ENCODE results near the gene MBD4. TPM values are rescaled to one million over a fixed set of nuclear protein-coding genes. Genes with fewer than 3 reads are reported as not detected.

MBD4 gene
- total RNA-seq, 1 experiment from 2014 or later, result 15.7 TPM

DNA sequence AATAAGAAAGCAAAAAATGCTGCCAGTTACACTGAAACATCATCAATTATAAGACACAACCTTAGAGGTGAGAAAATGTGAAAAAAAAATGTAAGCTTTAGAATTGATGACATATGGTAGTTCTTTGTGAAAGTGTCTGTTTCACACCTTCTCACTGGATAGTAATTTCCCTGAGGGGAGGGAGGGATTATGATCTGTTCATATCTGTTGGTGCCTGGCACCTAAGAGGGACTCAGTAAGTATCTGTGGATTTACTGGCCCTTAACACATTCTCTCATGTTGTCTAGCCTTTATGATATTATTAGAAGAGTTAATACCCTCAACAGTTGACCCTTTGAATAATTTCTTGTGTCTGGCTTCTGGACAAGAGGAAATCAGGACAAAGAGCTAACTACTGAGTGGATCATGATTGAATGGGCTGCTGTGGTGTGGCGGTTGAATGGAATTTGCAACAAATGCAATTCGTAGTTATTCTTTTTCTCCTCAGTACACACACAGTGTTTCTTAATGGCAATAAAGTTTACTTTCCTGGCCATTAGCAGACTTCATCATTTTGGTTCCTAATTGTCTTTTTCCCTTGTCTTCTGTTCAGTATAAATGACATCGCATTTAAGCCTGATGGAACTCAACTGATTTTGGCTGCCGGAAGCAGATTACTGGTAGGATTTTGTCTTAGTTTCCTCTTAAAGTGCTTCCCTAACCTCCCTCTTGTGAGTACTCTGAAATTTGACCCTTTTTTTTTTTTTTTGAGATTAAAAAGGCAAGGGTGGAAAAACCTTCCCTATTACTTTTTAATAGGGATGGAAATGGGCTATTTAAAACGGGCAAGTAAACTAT is 9.7 kb upstream of the MBD4 start:
- no peaks in the 10 kb centered on the region for H3K4me1 ChIP-seq (ENCODE audit: control insufficient read depth in 1 of 2, insufficient read depth in 2 of 2, low read length in 2 of 2)
- H3K9me3 ChIP-seq (ENCODE audit: control insufficient read depth in 1 of 2, insufficient read depth in 1 of 2, low read depth in 1 of 2, low read length in 2 of 2), result no peaks in the 10 kb centered on the region
- intact Hi-C loops (cut with micrococcal nuclease), result no loop called here
- ChIA-PET RAD21 (ENCODE audit: low non-redundant PET in 1 of 2, low total read pairs in 2 of 2, uncharacterized antibody in 2 of 2, unreplicated experiment in 2 of 2) (no interaction called here), CTCF (no interaction called here), POLR2A (interaction anchor here (0.9 to 1.8 kb wide), 2 partner anchors 10 kb away, joined by 3 to 5 read pairs; partner anchors contain the start of genes IFT122 and MBD4)
- H3K4me2 ChIP-seq (ENCODE audit: low read length), result no peak overlapping the region
- no peaks in the 10 kb centered on the region for H4K20me1 ChIP-seq (ENCODE audit: insufficient read depth)
- BruUV-seq (replicated peaks), result no TSS peak
- DNase-seq (ENCODE audit: low read depth, low spot score), result no peak
- no peaks in the 10 kb centered on the region for H3K9me2 ChIP-seq (ENCODE audit: insufficient read depth)
- no peak overlapping the region for H3K4me3 ChIP-seq (replicated peaks in 1 of 2; ENCODE audit: low read depth in 1 of 2, low read length in 2 of 2)
- no peaks in the 10 kb centered on the region; a peak in 1 of 4 replicates for H3K36me3 ChIP-seq (ENCODE audit: control insufficient read depth in 1 of 2, insufficient read depth in 2 of 2, low read length in 2 of 2)
- no peak overlapping the region for H3K27ac ChIP-seq (ENCODE audit: low read depth, low read length)
- H3K27me3 ChIP-seq (ENCODE audit: insufficient read depth, low read length), result no peaks in the 10 kb centered on the region
- ATAC-seq, result no peak
- 0 out of 2 replicates have a peak, but pooled peaks cover 3% of the 10 kb centered on the region for H3K79me2 ChIP-seq (ENCODE audit: insufficient read depth, low read length)
- H3K9ac ChIP-seq (ENCODE audit: low read length), result no peak overlapping the region
- TF ChIP-seq, protein P1, sequence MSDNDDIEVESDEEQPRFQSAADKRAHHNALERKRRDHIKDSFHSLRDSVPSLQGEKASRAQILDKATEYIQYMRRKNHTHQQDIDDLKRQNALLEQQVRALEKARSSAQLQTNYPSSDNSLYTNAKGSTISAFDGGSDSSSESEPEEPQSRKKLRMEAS (IDR thresholded peaks at IDR 0.05), result no peak
- TF ChIP-seq EGR1 (IDR thresholded peaks at IDR 0.05; ENCODE audit: low read depth) (no peak), JUND (IDR thresholded peaks at IDR 0.05) (no peak), SIN3A (IDR thresholded peaks at IDR 0.05; ENCODE audit: low read depth) (no peak), YY1 (IDR thresholded peaks at IDR 0.05; ENCODE audit: extremely low read depth, insufficient replicate concordance, low read depth, low read length) (no peak), SP1 (IDR thresholded peaks at IDR 0.05; ENCODE audit: low read depth) (no peak), EZH2 (IDR thresholded peaks at IDR 0.05) (no peak), RAD21 (IDR thresholded peaks at IDR 0.05; ENCODE audit: low read depth) (no peak), TCF7L2 (IDR thresholded peaks at IDR 0.05; ENCODE audit: borderline replicate concordance, extremely low read depth, insufficient read depth, insufficient read length) (no peak), ZFX (IDR thresholded peaks at IDR 0.05) (no peak), CBX3 (IDR thresholded peaks at IDR 0.05; ENCODE audit: low read depth) (no peak), CEBPB (IDR thresholded peaks at IDR 0.05; ENCODE audit: low read depth) (no peak), FOSL1 (IDR thresholded peaks at IDR 0.05; ENCODE audit: low read depth) (no peak)
- TF ChIP-seq, protein P2, sequence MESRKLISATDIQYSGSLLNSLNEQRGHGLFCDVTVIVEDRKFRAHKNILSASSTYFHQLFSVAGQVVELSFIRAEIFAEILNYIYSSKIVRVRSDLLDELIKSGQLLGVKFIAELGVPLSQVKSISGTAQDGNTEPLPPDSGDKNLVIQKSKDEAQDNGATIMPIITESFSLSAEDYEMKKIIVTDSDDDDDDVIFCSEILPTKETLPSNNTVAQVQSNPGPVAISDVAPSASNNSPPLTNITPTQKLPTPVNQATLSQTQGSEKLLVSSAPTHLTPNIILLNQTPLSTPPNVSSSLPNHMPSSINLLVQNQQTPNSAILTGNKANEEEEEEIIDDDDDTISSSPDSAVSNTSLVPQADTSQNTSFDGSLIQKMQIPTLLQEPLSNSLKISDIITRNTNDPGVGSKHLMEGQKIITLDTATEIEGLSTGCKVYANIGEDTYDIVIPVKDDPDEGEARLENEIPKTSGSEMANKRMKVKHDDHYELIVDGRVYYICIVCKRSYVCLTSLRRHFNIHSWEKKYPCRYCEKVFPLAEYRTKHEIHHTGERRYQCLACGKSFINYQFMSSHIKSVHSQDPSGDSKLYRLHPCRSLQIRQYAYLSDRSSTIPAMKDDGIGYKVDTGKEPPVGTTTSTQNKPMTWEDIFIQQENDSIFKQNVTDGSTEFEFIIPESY (IDR thresholded peaks at IDR 0.05; ENCODE audit: extremely low read depth, insufficient replicate concordance, low read length), result no peak
- TF ChIP-seq, protein P3, sequence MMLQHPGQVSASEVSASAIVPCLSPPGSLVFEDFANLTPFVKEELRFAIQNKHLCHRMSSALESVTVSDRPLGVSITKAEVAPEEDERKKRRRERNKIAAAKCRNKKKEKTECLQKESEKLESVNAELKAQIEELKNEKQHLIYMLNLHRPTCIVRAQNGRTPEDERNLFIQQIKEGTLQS (IDR thresholded peaks at IDR 0.05), result no peak
- TF ChIP-seq, protein P4, sequence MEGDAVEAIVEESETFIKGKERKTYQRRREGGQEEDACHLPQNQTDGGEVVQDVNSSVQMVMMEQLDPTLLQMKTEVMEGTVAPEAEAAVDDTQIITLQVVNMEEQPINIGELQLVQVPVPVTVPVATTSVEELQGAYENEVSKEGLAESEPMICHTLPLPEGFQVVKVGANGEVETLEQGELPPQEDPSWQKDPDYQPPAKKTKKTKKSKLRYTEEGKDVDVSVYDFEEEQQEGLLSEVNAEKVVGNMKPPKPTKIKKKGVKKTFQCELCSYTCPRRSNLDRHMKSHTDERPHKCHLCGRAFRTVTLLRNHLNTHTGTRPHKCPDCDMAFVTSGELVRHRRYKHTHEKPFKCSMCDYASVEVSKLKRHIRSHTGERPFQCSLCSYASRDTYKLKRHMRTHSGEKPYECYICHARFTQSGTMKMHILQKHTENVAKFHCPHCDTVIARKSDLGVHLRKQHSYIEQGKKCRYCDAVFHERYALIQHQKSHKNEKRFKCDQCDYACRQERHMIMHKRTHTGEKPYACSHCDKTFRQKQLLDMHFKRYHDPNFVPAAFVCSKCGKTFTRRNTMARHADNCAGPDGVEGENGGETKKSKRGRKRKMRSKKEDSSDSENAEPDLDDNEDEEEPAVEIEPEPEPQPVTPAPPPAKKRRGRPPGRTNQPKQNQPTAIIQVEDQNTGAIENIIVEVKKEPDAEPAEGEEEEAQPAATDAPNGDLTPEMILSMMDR (IDR thresholded peaks at IDR 0.05 in 2 of 3, conservative IDR thresholded peaks at IDR 0.05 in 1 of 3; ENCODE audit: borderline replicate concordance in 1 of 3, insufficient read depth in 1 of 3, low read depth in 2 of 3, low read length in 2 of 3), result no peak
- H2AFZ ChIP-seq (ENCODE audit: low read depth, low read length, poor library complexity, severe bottlenecking), result no peak overlapping the region

Data from HCT116 (cell line).